HL-60/S4 (cell line): ENCODE measurements around the gene ARRDC1.
"Not testable (repeated sequence)": the region's sequence is repeated elsewhere in the genome, so short reads cannot be mapped to it uniquely, and the experiment has no call there.

ENCODE experiments used
- in situ Hi-C: fragments of 300-500 bp; cut with MboI; formaldehyde crosslinking; loops from 2 replicates; pipeline ENCODE4 v1.14.3; 2022; ENCODE audit warnings: low sequenced_read_pairs

The ARRDC1 gene

DNA sequence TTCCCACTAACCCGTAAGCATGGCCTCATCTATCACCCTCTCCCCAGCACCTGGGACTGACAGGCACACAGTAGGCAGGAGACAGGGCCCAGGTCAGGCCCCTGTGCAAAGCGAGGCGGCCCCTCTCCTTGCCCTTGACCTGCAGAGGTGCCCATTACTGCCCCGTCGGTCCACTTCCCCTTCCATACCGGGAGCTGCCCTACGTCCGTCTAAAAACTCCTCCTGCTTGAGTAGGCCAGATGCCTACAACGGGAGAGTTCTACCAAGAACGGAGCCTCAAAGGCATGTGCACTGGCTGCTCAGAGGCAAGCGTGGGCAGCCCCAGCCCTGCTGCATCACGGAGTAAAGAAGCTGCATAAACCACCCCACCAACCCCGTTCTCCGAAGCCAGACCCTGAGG, 22.1 kb upstream of the ARRDC1 start:
- in situ Hi-C loops = no loop called here

DNA sequence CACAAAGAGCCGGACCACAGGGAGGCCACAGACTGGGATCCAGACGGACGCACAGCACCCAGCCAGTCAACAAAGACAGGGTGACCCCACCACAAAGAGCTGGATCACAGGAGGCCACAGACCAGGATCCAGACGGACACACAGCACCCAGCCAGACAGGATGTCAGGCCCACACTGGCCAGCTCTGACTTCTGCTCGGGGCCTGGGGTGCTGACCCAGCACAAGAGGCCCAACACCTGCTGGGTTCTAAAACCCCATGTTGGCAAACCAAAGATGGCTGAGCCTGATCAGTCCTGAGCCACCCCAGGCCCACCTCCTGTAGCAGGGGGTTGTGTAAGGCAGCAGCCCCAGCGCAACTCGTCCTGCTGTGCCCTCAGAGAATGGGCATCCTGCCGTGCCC, 21.5 kb upstream of the ARRDC1 start:
- in situ Hi-C loops = no loop called here

DNA sequence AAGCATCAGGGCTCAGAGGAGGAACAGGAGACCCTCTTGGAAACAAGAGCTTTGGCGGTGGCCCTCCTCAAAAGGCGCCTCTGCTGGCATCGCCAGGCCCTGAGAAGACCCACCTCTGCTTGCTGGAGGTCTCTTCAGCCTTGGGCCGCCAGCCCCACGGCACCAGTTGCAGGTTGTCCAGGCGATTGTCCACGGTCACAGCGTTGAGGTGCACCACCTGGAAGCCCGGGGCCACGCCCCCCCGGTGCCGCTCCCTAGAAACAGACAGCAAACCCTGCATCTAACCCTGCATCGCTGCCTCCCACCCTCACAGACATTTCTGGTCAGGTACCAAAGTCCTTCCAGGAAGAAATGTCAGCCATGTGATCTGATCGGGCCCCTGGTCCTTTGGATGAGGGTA, 18.6 kb upstream of the ARRDC1 start:
- in situ Hi-C loops = no loop called here

DNA sequence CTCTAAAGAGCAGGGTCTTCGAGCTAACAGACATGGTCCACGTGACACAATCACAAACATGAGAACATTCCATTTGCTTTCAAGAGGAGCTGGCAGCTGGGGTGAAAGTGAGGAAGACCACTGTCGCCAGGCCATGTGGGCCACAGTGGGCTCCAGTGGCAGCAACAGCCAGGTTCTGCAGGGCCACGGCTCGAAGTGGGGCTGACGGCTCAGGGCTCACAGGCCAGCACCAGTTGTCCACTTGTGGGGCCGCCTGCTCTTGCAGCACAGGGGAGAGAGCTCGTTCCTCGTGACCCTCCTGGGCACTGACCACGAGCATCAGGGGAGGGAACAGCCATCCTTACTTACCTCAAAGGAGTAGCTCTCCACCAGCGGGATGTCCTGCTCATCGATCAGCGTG, 17.2 kb upstream of the ARRDC1 start:
- in situ Hi-C loops = no loop called here

DNA sequence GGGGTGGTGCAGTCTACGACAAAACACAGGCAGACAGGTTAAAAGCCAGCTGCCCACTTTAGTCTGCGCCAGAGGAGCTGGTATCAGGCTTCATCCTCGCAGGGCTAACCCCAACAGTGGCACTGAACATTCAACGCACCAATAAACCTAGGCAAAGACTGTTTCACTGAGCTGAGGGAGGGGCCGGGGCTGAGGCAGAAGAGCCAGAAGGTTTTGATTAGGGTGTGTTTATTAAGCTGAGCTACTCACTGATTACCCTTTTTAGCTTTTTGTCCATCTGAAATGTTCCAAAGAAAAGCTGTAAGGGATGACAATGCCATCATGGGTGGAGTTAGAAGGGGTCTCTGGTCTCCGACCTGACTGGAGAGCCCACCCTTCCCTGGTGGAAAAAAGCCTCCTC, 16.6 kb upstream of the ARRDC1 start:
- in situ Hi-C loops = no loop called here

DNA sequence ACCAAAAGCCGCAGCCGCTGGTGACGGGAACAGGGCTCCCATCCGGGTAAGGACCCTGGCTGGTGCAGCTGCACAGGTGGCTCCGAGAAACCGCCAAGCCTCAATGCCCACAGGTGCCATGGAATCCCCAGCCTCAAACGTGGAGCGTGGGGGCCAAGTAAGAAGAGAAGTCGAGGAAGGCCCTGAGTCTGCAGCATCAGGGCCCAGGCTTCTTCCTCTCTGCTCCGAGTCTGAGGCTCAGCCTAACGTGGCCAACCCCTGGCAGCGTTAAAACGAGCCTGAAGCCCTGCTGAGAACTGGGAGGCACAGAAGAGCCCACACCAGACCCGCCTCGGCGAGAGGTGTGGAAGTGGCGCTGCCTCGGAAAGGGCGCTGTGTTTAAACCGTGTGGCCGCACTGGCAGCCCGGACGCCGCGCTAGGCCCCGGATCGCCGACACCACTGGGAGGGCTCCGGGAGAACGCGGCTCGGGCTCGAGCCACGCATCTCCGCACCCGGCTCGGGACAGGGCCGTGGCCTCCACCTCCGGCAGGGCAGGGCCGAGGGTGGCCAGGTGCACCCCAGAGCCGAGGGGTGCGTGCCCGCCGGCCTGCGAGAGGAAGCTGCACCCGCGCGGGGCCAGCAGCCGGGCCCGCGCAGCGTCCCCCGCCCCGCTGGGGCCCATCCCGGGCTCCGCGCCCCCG, 15.9 kb upstream of the ARRDC1 start:
- in situ Hi-C loops = no loop called here

DNA sequence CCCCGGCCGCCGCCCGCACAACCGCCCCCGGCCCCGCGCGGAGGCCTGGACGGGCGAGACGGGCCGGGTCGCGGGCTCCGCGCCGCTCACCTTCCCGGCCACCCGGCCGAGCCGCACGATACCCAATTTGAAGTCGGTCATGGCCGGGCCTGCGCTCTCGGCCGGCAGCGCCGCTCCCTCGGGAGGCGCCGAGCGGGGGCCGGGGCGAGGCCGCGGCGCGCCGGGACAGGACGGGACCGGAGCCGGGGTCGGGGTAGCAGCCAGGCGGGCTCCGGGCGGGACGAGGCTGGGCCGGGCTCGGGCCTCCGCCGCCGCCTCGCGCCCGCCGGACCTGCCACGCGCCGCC, 15.4 kb upstream of the ARRDC1 start:
- in situ Hi-C loops = no loop called here

DNA sequence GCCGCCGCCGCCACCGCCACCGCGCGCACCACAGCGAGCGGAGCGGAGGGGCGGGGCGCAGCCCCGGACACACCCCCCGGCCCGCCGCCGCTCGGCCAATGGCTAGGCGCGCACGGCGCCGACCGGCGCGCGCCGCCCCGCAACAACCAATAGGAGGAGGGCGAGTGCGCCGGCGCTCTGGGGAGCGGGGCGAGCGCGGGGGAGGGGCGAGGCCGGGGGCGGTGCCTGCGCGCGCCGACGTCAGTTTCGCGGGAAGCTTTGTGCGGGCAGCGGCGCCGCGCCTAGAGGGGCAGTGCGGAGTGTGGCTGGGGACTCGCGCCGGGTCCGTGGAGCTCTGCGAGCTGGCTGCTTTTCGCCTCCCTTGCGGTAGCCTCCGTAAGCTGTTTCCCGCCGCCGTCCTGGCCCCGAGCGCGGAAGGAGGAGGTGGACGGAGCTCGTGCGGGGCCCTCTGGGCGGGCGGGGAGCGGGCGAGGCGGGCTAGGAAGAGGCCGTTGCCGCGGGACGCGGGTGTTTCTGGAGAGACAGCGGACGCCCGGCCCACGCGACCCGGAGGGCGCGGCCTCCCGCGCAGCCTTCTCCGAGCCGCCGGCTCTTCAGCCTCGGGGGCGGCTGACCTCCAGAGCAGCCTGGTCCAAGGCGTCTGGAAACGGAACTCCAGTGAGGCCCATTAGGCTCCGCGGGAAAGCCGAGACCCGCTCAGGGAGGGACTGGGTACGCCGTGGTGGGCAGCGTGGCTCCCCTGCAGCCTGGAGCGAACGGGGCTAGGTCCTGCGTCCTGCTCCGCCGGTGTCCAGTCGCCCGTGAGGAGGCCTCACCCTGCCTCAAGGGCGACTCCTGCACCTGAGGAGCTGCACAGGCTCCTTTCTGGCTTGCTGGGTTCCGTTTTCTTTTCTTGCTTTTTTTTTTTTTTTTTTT, 14.8 kb upstream of the ARRDC1 start, which contains the start of gene ZMYND19:
Gene ZMYND19, minus strand, starts transcription at position 44 of the 915 bp plus-strand sequence. CDS start 249 bp downstream, outside the sequence.
- in situ Hi-C loops = no loop called here

DNA sequence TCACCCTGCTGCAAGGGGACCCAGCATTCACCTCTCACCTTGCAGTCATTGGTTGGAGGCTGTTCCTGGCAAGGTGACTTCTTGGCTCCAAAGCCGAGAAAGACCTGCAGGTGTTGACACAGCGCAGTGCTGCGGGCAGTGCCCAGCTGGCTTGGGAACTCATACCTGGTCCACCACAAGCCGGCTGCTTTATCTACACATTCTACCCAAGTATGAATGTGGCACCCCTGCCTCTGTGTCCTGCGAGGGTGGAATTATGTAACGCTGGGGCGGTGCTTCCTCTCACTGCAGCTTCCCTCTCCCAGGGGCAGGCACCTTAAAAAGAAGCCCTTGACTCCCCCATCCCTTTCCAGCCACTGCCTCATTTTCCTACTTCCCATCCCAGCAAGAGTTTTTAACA, 12.7 kb upstream of the ARRDC1 start:
- in situ Hi-C loops = no loop called here

DNA sequence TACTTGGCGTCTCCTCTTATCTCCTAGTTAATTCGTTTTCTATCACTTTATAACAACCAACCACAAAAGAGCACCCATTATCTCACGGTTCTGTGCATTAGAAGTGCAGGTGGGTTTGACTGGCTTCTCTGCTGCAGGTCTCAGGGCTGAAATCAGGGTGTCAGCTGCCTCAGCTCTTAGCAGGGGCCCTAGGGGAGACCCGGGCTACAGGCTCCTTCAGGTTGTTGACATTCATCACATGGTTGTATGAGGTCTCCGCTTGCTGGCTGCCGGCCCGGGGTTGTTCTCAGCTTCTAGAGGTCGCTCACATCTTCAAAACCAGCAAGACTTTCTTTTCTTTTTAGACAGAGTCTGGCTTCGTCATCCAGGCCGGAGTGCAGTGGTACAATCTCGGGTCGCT, 12.3 kb upstream of the ARRDC1 start:
- in situ Hi-C loops = no loop called here

DNA sequence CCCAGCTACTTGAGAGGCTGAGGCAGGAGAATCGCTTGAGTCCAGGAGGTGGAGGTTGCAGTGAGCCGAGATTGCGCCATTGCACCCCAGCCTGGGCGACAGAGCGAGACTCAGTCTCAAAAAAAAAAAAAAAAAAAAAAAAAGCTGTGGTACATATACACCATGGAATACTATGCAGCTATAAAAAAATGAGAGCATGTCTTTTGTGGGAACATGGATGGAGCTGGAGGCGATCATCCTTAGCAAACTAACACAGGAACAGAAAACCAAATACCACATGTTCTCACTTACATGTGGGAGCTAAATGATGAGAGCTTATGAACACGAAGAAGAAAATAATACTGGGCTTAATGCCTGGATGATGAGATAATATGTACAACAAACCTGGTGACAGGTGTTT, 8.9 kb upstream of the ARRDC1 start:
- in situ Hi-C loops = not testable (repeated sequence)

DNA sequence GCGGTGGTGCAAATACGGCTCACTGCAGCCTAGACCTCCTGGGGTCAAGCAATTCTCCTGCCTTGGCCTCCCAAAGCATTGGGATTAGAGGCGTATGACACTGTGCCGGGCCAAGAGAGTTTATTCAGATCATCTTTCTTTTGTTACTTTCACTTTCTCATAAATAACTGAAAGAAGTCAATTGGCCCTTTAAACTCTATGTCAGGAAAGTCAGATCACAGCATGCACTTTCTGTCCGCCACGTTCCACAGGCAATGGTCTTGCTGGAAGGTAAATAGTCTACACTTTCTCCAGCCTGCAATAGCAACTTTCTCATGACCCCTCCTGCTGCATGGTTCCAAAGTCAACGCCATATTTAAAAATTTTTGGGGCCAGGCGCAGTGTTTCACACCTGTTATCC, 6.5 kb upstream of the ARRDC1 start:
- in situ Hi-C loops = no loop called here

DNA sequence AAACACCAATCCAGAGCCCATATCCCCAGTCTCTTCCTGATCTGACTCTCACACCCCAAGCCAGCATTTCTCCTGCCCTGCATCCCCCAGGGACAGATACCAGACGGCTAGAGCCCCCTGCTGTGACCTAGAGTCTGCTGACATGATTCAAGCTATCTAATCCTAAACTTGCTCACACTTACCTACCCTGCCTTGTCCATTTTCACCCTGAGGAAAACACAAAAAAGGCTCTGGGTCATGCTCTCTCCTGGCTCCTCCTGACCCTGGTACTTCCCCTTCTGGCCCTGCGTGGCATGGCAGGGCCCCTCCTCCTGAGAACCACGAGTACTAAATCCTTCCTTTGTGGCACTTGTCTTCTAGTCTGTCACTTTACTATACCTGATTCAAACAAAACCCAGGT, 2.8 kb upstream of the ARRDC1 start:
- in situ Hi-C loops = no loop called here

DNA sequence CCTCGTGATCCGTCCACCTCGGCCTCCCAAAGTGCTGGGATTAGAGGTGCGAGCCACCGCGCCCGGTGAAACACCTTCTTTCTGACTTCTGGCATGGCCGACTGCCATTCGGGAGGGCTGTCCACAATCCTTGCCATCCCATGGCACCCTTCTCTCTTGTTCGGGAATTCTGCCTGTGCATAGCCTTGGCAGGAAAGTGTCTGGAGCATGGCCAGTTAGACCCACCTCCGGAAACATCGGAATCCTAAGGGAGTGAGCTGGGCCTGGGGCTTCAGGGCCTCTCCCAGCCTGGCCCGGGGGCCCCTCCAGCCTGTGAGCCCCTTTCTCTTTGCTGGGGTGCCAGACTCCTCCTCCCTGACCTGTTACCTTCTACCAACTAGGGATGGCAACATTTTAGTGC, 1.6 kb upstream of the ARRDC1 start:
- in situ Hi-C loops = no loop called here

DNA sequence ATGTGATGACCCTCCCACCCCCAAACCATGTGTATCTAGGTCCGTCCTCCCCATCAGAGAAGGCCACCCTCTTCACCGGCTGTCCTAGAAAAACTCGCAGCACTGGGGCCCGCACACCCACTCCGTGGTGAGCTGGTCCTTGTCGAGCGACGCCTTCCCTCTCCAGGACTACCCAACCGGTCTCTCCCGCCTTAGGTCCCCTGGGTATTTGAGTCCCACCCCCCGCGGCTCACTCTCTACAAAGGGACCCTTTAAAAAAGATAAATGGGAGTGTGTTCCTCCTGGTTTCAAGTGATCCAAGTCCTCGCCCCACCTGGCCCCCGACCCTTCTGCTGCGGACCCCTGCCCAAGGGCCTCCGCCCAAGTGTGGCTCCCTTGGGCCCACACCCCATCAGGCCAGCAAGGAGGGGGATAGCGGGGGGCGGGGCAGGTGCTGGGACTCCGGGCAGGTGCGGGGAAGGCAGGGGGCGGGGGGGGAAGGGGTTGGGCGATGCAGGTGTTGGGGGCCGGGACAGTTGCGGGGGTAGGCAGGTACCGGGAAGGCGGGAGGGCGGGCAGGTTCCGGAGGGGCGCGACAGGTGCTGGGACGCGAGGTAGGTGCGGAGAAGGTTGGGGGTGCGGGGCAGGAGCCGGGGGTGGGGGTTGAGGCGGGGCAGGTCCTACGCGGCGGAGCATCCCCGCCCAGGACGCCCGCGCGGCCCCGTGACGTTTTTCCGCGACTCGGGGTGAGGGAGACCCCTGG, 970 bp upstream of the ARRDC1 start:
- in situ Hi-C loops = no loop called here

DNA sequence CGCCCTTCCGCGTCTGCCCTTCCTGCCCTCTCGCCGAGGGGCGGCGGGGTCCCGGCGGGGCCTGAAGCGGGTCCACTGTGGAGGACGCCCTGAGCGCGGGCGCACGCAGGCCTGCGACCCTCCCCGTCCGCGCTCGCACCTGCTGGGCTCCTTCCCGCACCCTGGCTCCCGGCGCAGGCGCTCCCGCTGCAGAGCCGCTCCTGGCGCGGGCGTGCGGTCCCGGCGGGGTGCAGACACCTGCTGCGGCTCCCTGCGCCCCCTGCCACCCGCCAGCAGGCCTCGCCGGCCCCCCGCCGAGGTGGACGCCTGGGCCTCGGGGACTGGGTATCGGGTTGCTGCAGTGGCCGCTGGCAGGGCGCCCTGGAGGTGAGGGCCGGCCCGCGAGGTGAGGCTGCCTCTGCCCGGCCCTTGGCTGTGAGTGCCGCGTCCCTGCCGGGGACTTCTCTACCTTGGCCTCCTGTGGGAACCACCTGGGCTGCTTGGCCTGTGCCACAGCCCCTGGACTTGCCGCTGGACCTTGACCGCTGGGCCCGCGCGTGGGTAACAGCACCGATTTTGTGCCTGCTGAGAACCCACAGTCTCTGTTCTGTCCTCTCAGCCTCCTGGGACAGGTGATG, 627 bp downstream of the ARRDC1 start:
- in situ Hi-C loops = no loop called here

DNA sequence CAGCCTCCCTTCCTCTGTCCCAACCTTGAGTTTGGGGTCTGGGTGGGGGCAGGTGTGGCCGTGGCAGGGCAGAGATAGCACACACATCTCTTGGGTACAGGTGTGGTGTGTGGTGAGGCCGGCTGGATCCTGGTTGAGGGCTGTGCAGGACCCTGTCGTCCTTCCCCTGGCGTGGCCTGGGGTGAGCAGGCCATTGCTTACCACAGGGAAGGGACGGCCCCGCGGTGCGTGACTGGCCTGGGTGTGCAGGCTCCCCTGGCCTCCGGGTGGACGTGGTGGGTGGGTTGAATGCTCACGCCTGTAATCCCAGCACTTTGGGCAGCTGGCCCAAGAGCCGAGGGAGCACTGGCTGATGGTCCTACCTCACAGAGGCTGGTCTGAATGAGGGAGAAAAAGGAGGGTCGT, 1.2 kb downstream of the ARRDC1 start:
- in situ Hi-C loops = no loop called here

DNA sequence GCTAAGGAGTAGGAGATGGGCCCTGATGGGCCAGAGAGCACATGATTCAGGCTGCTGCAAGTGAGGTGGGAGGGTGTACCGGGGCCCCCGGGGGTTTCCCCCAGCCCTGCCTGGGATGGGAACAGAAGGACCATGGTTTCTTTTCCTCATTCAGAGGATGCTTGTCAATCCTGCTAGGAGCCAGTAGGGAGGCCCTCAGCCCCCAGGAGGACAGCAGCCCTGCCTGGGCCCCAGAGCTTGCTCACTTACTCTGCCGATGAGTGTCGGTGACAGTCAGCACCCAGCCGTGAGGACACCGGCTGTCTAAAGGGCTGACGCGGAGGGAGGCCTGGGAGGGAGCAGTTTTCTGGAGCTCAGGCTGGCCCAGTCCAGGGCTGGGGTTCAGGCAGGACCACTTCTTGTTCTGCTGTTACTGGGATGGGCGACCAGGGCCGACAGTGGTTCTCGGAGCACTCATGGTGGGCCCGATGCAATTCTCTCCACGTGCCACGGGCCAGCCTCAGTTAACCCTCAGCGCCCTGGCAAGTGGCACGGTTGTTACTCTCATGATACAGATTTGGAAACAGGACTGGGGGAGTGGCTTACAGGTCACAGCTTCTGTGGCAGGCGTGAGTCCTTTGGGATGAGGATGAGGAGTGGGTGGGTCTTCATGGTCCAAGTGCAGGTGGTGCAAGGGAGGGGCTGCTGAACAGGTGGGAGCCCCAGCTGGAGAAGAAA, 1.8 kb downstream of the ARRDC1 start:
- in situ Hi-C loops = no loop called here

DNA sequence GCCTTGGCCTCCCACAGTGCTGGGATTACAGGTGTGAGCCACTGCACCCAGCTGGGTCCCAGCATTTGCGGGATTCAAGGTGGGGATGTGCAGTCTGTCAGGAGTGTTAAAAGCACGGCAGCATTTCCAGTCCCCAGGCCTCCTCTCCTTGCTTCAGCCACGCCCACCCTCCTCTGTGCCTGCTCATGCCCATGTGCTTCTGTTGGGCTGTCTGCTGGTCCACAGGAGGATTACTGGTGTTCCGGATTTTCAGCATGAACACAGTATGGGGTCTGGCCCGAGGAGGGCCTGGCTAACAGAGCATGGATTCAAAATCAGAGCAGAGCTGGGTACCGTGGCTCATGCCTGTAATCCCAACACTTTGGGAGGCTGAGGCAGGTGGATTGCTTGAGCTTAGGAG, 5.5 kb downstream of the ARRDC1 start:
- in situ Hi-C loops = no loop called here
